HEK293T (cell line): ENCODE data around the gene RIMBP2.

Experiments used
- BHLHE40 ChIP-seq: fragments of 450-650 bp; IDR thresholded peaks from 2 replicates; pipeline ENCODE4 v1.6.1; 2016; ENCODE audit warnings: mild to moderate bottlenecking, moderate library complexity, borderline replicate concordance
- SUZ12 ChIP-seq: fragments of 450-650 bp; IDR thresholded peaks from 2 replicates; pipeline ENCODE4 v1.6.1; 2016; ENCODE audit warnings: mild to moderate bottlenecking
- ZNF384 ChIP-seq: fragments of 450-650 bp; IDR thresholded peaks from 2 replicates; pipeline ENCODE4 v1.6.1; 2016

DNA sequence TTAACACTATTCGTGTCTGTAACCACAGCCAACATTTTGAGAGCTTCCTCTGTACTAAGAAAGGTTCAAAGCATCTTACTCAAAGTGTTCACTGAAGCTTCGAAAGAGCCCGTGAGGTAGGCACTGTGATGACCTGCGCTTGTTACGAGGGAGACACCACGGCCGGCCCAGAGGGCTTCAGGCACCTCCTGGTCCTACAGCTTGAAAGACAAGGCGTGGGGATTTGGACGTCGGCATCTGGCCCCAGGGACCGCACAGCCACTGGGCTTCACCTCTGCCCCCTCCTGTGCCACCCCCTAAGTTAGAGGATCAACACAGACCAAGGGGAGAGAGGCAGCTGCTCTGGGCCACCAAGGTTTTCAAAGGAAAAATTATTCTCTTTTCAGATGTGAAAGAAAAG lies 75.6 kb downstream of the RIMBP2 start:
- TF ChIP-seq SUZ12 (no peak), BHLHE40 (no peak), ZNF384 (no peak)
